Islet precursor cell (in vitro differentiated cells): ENCODE results near the gene ARL8B.

ENCODE experiments used
- DNase-seq: peaks from one replicate; pipeline ENCODE4 v3.0.0-alpha.2; 2018

ARL8B gene

DNA sequence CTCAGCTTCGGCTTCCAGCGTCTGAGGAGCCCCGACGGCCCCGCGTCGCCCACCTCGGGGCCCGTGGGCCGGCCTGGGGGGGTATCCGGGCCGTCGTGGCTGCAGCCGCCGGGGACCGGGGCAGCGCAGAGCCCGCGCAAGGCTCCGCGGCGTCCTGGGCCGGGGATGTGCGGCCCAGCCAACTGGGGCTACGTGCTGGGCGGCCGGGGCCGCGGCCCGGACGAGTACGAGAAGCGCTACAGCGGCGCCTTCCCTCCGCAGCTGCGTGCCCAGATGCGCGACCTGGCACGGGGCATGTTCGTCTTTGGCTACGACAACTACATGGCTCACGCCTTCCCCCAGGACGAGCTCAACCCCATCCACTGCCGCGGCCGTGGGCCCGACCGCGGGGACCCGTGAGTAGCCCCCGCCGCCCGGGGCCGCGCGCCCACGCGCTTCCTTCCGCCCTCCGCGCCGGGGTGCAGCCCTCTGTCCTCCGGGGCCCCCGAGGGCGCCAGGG, 65.9 kb downstream of the ARL8B start:
- DNase-seq, result peak; percentile 57

DNA sequence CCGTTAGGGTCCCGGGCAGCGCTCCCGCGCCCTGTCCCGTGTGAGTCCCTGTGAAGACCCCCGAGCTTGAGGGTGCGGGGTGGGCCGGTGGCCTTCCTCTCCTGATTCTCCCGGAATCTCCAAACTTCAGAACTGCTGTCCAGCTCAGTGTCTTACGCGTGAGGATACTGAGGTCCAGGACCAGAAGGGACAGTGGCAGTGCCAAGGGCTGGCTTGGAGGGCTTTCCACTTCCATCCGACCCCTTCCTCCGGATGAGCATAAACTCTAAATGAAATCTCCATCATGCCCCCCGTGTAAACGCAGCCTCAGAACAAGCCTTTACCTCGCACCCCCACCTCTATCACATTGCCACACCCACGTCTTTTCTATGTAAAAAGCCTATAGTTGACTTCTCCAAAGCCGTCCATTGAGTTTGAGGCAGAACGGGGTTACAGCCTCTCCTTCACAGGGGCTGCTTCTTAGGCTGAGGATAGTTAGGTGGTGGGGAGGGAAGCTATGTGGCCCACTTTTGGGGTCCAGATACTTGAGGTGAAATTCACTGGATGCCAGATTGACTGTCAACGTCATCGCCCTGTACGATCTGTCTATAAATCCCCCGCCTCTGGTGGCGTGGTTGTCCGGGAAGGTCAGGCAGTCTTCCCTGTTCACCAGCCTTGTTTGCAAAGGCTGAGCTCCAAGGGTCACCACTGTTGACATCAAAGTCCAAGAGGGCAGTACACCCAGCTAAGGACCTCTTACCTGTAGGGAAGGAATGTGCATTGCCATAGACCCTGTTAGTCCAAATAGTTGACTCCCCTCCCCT, 66.5 kb downstream of the ARL8B start:
- DNase-seq, result peak; percentile 61

DNA sequence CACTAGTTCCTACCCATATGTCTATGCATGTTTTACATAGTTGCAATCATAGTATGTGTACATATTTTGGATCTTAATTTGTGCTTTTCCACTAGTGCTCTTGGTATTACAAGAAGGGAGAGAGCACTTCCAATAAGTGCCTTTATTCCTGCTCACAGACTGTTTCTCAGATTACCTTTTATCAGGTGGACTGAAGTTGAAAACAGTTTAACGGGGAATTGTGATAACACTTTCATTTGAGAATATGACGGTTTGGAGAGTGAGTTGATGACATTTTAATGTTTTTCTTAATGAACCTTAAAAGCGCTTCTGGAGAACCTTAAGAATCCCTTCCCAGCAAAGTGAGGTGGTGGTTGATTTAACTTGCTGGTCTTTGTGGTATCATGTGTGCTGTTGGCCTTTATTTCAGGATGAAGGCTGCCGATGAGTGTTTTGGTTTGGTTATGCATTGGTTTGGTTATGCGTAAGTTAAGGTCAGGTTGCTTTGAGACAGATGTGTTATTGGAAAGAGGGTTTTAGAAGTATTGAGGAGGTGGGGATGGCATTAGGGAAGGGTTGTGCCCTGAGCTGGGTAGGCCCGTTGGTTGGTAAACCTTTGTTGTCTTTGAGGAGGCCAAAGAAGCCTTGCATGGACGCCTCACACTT, 68.2 kb downstream of the ARL8B start:
- no peak for DNase-seq

DNA sequence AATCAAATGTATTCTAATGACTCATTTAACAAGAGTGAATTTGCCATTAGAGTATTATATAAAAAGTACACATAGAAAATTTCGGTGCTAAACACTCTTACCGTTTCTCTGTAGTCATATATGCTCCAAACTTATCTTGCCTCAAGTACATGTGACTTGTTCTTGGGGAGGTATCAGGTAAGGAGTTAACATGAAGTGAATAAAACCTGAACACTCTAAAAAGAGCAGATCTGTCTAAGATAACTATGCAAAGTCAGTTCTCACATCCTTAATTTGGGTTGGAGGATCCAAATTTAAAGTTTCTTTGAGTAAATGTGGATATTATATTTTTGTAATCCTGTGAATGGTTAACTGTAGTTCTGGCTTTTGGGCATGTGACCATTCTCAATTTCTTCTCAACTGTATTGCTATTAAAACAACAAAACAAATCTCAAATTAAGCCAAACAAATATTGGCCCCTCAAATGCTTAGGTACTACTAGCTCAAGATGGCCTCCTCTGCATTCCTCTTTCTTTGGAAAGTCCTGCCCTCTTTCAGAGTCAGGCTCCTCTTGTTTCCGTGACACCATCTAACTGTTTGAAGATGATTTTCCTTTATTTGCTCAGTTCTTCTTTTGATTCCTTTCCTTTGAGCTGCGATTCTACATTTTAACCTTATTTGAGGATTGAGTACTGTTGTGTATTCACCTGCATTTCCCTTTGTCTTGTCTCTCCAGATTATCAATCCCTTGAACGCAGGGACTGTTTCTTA, 69.6 kb downstream of the ARL8B start:
- DNase-seq, result no peak

DNA sequence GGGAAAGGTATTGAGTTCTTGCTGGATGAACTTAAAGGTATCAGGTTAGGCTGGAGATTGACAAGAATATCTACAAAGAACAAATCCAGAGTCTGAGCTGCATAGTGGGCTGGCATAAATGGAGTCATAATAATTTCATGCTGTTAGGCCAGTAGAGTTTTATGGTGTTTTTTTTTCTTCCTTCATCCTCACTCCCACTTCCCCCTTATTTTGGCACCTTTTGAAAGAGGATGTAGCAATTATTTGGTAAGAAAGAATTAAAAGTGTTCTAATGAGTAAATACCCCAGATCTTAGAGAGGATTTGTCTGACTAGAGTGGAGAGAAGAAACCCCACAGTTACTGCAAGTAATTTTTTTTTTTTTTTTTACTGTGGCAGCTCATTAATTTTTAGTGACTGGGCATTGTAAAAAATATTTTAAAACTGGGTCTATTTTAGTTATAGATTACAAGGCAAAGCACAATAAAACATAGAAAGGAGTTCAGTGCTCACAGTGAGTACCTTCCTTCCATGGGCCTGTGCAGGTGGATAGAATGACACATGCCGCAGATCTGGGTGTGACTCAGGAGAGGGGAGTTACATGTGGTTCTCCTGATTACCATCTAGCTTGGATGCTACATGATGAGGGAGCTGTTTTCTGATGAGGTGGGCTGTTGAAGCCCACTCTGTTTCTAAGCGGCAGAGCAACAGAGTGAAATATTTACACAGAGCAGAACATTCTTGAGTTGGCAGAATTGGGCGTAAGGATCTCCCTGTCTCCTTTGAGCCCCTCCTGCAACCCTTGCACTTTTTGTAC, 70.7 kb downstream of the ARL8B start:
- no peak for DNase-seq

DNA sequence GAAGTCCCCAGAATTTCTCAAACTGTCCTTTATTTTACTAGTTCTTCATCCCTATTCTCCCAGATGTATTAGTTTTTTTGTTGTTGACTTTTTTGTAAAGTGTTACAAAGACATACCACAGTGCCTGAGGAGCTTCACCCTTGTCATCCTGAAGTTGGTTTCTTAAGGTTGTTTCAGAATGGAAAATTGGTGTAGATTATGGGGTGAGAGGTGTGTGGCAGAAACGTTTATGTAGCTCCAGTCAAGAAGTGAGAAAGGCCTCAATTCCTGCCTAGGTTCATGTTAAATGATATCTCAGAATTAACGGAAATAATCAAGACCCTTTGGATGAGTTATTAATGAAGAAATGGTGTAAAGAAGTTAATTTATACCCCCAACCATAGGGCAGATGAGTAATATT, 72.2 kb downstream of the ARL8B start:
- DNase-seq, result no peak

DNA sequence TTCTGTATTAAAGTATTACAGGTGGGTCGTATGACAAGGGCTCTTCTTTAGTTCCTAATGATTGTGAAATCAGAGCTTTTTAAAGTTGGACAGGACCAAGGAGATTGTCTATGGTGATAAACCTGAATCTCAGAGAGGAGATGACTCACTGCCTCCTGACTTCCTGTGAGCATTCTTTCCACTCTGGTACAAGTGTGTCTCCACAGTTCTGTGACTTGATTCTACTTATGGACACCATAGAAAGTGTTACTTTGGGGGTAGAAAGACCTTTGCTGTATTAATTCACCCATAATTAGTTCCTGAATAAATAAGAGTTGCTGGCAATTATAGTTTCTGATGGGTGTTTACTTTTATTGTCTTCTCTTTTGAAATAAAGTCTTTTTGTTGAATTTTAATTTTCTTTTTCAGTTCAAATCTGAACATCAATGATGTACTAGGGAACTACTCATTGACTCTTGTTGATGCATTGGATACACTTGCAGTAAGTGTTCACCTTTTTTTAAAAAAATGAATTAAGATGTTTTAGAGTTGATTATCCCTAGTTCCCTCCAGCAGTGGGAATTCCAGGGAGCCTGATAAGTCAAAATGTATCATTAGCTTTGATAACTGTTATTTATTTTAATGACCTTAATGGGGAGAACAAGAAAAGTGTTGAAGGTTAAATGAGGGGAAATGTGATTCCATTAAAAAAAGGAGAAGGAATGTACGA, 72.9 kb downstream of the ARL8B start:
- peak; percentile 76 for DNase-seq

DNA sequence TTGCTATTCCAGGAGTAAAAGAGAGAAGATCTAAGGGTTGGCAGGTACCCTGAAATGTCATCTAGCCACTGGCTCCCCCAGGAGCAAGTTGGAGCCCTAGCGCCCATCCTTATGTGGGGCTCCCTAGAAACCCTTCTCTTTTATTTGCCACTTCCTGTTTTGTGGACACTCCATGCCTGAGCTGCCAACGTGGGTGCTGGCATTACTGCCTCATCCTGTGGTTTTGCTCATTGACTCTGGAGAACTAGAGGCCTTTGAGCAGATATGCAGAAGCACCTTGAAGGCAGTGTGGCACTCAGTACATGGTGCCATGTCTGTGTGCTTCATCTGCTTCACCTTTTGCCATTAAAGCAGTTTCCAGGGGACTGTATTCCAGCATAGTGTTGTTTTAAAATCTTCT, 73.5 kb downstream of the ARL8B start:
- DNase-seq, result no peak

DNA sequence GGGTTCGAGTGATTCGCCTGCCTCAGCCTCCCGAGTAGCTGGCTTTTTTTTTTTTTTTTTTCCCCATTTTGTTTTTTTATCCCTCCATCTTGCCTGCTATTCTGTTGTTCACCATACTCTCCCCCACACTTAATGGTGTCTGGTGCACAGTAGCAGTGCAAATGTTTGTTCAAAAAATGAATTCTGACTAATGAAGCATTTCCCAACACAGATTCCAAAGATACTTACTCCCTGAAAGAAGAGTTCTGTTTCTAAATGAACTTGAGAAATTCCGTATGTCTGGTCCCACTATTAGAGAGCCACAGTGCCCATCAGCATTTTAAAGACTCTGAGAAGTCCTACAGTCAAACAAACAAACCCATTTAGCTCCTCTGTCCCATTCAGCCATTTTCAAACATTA, 74.9 kb downstream of the ARL8B start:
- no peak for DNase-seq

DNA sequence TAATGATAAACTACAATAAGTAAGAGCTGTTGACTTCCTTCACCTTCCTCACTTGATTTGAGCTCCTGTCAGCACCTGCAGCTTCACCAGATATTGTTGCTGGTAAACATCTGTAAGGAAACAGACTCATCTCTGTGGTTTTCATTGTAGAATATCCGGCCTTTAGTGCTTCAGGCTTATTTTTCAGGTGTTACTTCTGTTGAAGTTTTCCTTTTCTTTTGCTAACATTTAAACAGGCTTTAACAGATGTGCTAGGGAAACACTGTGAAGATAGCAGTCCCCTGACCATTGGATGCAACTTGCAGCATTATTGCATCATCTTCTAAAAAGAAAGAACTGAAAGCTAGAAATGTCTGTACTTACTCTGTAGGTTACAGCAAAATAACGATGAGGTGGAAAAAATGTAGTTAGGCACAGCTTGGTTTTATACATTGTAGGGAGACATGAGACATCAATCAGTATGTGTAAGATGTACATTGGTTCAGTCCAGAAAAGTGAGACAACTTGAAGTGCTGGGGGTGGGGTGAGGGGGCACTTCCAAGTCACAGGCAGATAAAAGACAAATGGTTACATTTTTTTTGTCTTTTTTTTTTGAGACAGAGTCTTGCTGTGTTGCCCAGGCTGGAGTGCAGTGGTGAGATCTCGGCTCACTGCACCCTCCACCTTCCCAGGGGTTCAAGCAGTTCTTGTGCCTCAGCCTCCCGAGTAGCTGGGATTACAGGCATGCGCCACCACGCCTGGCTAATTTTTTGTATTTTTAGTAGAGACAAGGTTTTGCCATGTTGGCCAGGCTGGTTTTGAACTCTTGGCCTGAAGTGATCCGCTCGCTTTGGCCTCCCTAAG, 75.6 kb downstream of the ARL8B start:
- no peak for DNase-seq

DNA sequence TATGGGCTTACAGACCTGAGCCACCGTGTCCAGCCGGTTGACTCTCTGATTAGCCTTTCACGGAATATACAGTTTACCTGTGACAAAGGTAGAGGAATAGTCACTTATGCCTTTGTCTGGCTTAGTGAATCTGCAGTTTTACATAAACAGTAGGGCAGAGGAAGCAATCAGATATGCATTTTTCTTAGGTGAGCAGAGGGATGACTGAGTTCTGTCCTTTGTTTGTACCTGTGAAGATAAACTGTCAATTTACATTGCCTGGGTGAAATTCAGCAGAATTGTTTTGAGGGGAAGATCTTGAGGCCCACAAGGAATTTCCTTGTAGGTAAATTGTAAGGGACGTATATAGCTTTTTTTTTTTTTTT, 76.2 kb downstream of the ARL8B start:
- no peak for DNase-seq

DNA sequence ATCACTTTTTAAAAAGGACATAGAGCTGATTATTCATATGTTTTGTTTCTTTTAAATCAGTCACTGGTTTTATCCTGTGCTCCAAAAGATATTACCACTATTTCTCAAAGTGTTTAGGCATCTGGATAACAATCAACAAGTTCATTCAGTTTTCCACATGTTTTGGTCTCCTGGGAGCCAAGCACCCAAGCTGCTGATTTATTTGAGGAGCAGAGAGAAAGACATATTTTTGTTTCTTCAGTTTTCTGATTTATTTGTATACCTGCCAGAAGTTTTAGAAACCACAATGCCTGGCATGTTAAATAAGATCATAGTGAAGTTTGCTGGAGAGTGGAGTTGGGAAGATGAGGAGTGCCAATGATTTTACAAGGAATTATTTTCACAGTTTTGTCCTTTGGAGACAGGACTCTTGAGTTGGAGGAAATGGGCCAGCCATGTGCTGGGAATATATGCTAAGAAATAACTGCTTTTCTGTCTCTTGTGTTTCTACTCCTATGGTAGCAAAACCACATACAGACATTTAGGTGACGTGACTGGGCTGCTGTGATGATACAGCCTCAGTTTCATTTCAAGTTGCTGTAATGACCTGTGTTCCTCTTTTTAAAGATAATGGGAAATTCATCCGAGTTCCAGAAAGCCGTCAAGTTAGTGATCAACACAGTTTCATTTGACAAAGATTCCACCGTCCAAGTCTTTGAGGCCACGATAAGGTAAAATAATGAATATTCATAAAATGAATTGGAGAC, 77.1 kb downstream of the ARL8B start:
- DNase-seq, result no peak

DNA sequence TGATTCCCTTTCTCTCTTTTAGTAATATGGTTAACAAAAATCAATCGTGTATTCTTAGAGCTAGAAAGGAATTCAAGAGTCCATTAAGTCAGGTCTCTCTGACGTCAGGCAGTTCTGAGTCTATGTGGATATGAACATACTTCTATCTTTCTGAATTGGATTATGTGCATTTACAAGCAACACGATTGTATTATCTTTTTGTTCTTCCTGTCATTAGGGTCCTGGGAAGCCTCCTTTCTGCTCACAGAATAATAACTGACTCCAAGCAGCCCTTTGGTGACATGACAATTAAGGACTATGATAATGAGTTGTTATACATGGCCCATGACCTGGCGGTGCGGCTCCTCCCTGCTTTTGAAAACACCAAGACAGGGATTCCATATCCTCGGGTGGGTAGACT, 79.4 kb downstream of the ARL8B start:
- DNase-seq, result no peak

DNA sequence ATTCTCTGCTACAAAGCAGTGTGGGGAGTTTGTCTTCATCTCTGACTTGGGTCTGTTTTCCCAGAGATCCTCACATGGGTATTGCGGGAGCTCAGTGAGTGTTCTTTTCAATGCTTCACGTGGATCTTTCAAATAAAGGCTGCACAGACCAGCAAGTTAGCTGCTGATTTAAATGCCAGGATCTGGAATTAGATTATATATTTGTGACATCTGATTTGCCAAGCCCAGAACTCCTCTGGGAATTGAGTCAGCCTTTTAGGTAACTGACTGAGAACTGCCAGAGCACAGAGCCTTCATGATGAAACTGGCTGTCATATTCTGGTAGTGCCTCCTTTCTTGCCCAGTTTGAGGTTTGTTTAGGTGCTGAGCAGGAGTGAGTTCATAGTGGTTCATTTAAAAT, 80.1 kb downstream of the ARL8B start:
- no peak for DNase-seq

DNA sequence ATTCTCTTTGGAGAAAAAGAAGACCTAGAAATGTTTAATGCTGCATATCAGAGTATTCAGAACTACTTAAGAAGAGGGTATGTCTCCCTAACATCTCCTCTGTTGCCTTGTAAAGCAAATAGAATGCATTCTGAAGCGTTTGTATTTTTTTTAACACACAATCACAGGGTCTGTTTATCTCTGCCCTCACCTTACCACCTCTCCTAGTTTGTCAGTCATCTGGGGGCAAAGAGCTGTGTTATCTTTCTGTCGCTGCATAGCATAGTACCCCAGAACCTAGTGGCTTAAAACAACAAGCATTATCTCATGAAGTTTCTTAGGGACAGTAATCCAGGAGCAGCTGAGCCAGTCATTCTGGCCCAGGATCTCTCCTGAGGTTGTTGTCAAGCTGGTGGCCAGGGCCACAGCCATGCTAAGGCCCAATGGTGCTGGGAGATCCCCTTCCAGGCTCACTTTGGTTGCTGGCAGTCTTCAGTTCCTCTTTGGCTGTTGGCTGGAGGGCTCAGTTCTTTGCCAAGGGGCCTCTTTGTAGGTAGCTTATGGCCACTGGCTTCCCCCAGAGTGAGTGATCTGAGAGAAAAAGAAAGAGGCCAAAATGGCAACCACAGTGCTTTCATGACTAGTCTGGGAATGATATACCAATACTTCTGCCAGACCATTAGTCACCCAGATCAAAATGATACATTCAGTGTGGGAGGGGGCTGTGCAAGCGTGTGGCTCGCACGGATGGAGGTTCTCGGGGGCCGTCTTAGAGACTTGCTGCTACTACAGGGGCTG, 83.3 kb downstream of the ARL8B start:
- DNase-seq, result no peak

DNA sequence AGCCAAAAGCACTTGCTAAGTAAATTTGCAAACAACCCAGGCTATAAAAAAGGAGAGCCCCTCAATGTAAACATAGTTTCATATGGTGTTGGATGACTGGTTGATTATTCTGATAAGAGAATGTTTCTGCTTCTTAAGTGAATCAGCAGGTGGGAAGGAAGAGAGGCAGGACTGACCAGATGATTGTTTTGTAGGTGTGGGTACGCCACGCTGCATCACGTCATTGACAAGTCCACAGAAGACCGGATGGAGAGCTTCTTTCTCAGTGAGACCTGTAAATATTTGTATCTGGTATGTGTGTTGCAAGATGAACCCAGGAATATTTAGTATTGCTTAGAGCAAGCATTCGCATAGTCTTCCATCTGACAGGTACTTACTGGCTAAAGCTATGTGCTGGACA, 88.8 kb downstream of the ARL8B start:
- DNase-seq, result no peak

DNA sequence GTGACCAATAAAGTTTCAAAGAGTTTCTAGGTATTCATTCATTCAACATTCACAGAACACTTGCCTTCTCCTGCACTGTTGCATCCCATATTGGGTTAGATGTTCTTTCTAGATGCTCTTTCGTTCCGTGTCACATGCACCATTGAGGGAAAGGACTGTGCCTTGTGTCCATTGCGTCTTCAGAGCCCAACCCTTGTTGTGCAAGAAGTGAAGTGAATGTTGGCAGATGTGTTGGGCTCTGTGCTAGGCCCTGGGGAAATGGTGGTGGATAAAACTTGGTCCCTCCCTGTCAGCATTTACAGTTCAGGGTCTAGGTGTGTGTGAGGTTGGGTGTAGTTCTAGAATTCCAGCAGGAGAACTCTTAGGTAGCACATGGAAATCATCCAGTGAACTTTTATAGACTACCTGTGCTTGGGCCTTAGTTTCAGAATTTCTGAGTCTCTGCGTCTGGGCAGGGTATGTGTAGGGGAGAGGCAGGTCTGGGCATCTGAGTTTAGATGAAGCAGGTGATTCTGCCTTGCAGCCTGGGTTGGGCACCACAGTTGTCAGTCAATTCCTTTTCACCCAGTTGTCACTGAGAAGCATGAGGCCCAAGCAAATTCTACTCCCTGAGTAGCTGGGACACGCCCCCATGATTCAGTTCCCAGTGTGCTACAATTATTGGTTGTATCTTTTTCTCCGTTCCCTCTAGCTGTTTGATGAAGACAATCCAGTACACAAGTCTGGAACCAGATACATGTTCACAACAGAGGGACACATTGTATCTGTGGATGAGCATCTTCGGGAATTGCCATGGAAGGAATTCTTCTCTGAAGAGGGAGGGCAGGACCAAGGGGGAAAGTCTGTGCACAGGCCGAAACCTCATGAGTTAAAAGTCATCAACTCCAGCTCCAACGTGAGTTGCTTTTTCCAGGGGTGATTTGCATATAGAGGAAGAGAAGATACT, 90.8 kb downstream of the ARL8B start:
- DNase-seq, result no peak

DNA sequence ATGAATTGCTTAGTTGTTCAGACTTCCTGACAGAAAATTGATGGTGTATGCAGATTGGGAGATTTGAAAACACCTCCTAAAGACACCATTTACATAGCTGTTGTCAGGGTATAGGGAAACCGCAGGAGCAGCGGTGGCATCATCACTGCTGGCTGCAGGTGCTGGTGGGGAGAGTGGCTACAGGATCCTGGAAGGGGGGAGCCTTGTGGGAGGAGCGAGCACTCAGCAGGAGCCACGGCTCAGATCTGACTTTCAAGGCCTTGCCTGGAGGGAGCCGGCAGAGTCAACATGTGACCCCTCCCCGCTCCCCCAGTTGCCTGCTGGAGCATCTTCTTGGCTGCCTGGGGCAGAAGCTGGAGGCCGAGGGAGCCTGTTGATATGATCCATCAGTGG, 91.5 kb downstream of the ARL8B start:
- no peak for DNase-seq

DNA sequence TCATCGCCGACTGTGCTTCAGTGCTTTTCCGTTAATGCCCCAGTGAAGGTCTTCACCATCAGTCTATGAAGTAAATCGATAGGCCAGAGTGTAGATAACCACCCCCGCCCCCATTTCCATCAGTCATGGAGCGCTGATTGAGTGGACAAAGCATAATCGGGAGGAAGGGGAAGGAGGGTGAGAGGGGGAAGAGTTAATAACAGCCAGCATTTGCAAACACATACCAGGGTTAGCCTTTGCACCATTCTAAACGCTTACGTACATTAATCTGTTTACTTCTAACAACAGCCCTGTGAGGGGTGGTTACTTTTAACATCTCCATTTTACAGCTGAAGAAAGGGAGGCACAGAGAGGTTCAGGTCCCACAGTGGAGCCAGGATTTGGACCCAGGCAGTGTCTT, 92.3 kb downstream of the ARL8B start:
- no peak for DNase-seq
